Esophagus squamous epithelium (tissue), 5 donors: ENCODE measurements around the gene SOX13. TPM values are rescaled to one million over a fixed set of nuclear protein-coding genes. Genes with fewer than 3 reads are reported as not detected.

Source experiments
- DNase-seq: peaks from one replicate; lab custom pipeline; 2025; lab: John Stamatoyannopoulos, UW
- H3K27ac ChIP-seq, 4 donors: fragments of 200-600 bp; sonication (generic); one replicate each; pipeline ENCODE4 v1.5.1; 2016 to 2019; ENCODE audit warnings: mild to moderate bottlenecking in 1 of 4
- H3K27me3 ChIP-seq, 4 donors: fragments of 200-600 bp; sonication (generic); 1 replicate in 3 of 4; 2 replicates in 1 of 4; pipeline versions ENCODE4 v1.5.1 to v1.6.0; 2017 to 2021; ENCODE audit warnings: antibody characterized with exemption in 1 of 4
- H3K36me3 ChIP-seq, 3 donors: fragments of 200-600 bp; sonication (generic); one replicate each; pipeline ENCODE4 v1.5.1; 2016 to 2019
- H3K4me1 ChIP-seq, 3 donors: fragments of 200-600 bp; sonication (generic); one replicate each; pipeline ENCODE4 v1.5.1; 2017 to 2019
- H3K4me3 ChIP-seq, 4 donors: fragments of 200-600 bp; sonication (generic); 1 replicate in 3 of 4; 2 replicates in 1 of 4; pipeline ENCODE4 v1.5.1; 2016 to 2019; ENCODE audit warnings: mild to moderate bottlenecking in 2 of 4, moderate library complexity in 1 of 4
- H3K9me3 ChIP-seq, 3 donors: fragments of 200-600 bp; sonication (generic); one replicate each; pipeline ENCODE4 v1.5.1; 2016 to 2019
- CTCF ChIP-seq, 6 experiments: fragments of 450-650 bp in 4 of 6; fragments of 200-600 bp in 2 of 6; sonication (generic) in 2 of 6; IDR thresholded peaks; one replicate each; pipeline ENCODE4 v1.5.1; 2016 to 2019; ENCODE audit warnings: antibody characterized with exemption in 6 of 6, mild to moderate bottlenecking in 4 of 6, moderate library complexity in 4 of 6
- POLR2A ChIP-seq, 4 donors: fragments of 450-650 bp; IDR thresholded peaks; one replicate each; pipeline ENCODE4 v1.6.1; 2017; ENCODE audit warnings: antibody characterized with exemption in 4 of 4, mild to moderate bottlenecking in 4 of 4, moderate library complexity in 3 of 4
- WGBS, 2 donors: methylation state at CpG; one replicate each; pipeline ENCODE4 v1.1.5; 2018; 5-methylcytosine and 5-hydroxymethylcytosine counted together
- intact Hi-C: fragments of 100-400 bp; cut with DNase I; formaldehyde crosslinking; loops from one replicate; pipeline ENCODE4 v1.15.0; 2022
- total RNA-seq, 4 donors: library from RNA; depleted of rRNA; stranded (reverse); fragments of >200 nt; gene quantifications; one replicate each; pipeline ENCODE4 v1.1.0, GENCODE V29; 2016
- donor health status: DM: yes; HTN: yes; CAD: no.

SOX13 gene
- total RNA-seq, 4 donors from 2014 or later, result 9.0 to 21.2 (median 14.5) TPM

GRCh38 chr1:204059970-204060369 is 12.9 kb upstream of the SOX13 start:
- H3K36me3 ChIP-seq, result no peaks in the 10 kb centered on the region
- H3K27me3 ChIP-seq, result no peaks in the 10 kb centered on the region
- H3K4me1 ChIP-seq, result peaks cover 0 to 19% (median 0%) of the 10 kb centered on the region in 3 donors
- H3K4me3 ChIP-seq, result no peak overlapping the region
- H3K9me3 ChIP-seq, result no peaks in the 10 kb centered on the region
- intact Hi-C loops, result no loop called here
- WGBS, 2 donors, result 89 to 96% methylated on average over 5 to 7 of the region's 7 CpGs
- H3K27ac ChIP-seq, result no peak overlapping the region
- TF ChIP-seq POLR2A (IDR thresholded peaks at IDR 0.05), result no peak
- no peak for DNase-seq

- Histone ChIP-seq H3K9me3 (no peaks in the 10 kb centered on the region), H3K4me1 (peaks cover 0 to 26% (median 0%) of the 10 kb centered on the region in 3 donors), H3K27me3 (no peaks in the 10 kb centered on the region), H3K36me3 (no peaks in the 10 kb centered on the region), H3K27ac (no peak overlapping the region), H3K4me3 (no peak overlapping the region)
- DNase-seq, result no peak
- intact Hi-C loops, result no loop called here
- no peak for TF ChIP-seq POLR2A (IDR thresholded peaks at IDR 0.05)
- no peak for TF ChIP-seq CTCF (IDR thresholded peaks at IDR 0.05)
- WGBS, 2 donors, result 50 to 79% methylated on average over 2 of the region's 2 CpGs
Observed at GRCh38 chr1:204062106-204062505, 10.8 kb upstream of the SOX13 start.

- H3K4me1 ChIP-seq, result peaks cover 0 to 11% (median 0%) of the 10 kb centered on the region in 3 donors
- peak overlapping the region in 1 of 4 donors; percentile 36 for H3K4me3 ChIP-seq
- TF ChIP-seq CTCF (IDR thresholded peaks at IDR 0.05) (no peak), POLR2A (IDR thresholded peaks at IDR 0.05) (no peak)
- no peak for DNase-seq
- no peak overlapping the region for H3K27ac ChIP-seq
- intact Hi-C loops, result loop anchor here (5.0 kb wide), 1 partner anchor 57 kb away; no protein-coding TSS in a partner anchor
- no peaks in the 10 kb centered on the region for H3K36me3 ChIP-seq
- H3K27me3 ChIP-seq, result no peaks in the 10 kb centered on the region
- 48 to 56% methylated on average over 8 of the region's 8 CpGs for WGBS, 2 donors
- no peaks in the 10 kb centered on the region for H3K9me3 ChIP-seq
Observed at GRCh38 chr1:204065174-204065985, 7.5 kb upstream of the SOX13 start.

- intact Hi-C loops, result loop anchor here (5.0 kb wide), 1 partner anchor 56 kb away; no protein-coding TSS in a partner anchor
- no peaks in the 10 kb centered on the region for H3K36me3 ChIP-seq
Observed at GRCh38 chr1:204065986-204066300, 7.0 kb upstream of the SOX13 start.

GRCh38 chr1:204067935-204068334 is 5.0 kb upstream of the SOX13 start:
- TF ChIP-seq CTCF (IDR thresholded peaks at IDR 0.05), result no peak
- H3K4me3 ChIP-seq, result no peak overlapping the region
- H3K27me3 ChIP-seq, result peaks cover 0 to 6% (median 0%) of the 10 kb centered on the region in 4 donors
- H3K4me1 ChIP-seq, result peaks cover 3 to 21% (median 6%) of the 10 kb centered on the region in 3 donors
- H3K36me3 ChIP-seq, result no peaks in the 10 kb centered on the region
- WGBS, 2 donors, result 90 to 100% methylated on average over 5 of the region's 5 CpGs
- H3K27ac ChIP-seq, result no peak overlapping the region
- no peaks in the 10 kb centered on the region for H3K9me3 ChIP-seq
- intact Hi-C loops, result loop anchor here (5.0 kb wide), 1 partner anchor 54 kb away; no protein-coding TSS in a partner anchor
- DNase-seq, result no peak

More at GRCh38 chr1:204065986-204066300, 7.0 kb upstream of the SOX13 start:
- H3K4me1 ChIP-seq, result peaks cover 0 to 11% (median 0%) of the 10 kb centered on the region in 3 donors
- H3K27ac ChIP-seq, result no peak overlapping the region
- H3K27me3 ChIP-seq, result no peaks in the 10 kb centered on the region
- H3K4me3 ChIP-seq, result no peak overlapping the region
- TF ChIP-seq CTCF (IDR thresholded peaks at IDR 0.05) (no peak), POLR2A (IDR thresholded peaks at IDR 0.05) (no peak)
- WGBS, 2 donors, result 87 to 94% methylated on average over 6 to 7 of the region's 7 CpGs
- no peak for DNase-seq
- no peaks in the 10 kb centered on the region for H3K9me3 ChIP-seq
